ENCODE data around the gene ZNF692.
"Not testable (repeated sequence)": the region's sequence is repeated elsewhere in the genome, so short reads cannot be mapped to it uniquely, and the experiment has no call there.

ZNF692 gene, protein sequence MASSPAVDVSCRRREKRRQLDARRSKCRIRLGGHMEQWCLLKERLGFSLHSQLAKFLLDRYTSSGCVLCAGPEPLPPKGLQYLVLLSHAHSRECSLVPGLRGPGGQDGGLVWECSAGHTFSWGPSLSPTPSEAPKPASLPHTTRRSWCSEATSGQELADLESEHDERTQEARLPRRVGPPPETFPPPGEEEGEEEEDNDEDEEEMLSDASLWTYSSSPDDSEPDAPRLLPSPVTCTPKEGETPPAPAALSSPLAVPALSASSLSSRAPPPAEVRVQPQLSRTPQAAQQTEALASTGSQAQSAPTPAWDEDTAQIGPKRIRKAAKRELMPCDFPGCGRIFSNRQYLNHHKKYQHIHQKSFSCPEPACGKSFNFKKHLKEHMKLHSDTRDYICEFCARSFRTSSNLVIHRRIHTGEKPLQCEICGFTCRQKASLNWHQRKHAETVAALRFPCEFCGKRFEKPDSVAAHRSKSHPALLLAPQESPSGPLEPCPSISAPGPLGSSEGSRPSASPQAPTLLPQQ

DNA sequence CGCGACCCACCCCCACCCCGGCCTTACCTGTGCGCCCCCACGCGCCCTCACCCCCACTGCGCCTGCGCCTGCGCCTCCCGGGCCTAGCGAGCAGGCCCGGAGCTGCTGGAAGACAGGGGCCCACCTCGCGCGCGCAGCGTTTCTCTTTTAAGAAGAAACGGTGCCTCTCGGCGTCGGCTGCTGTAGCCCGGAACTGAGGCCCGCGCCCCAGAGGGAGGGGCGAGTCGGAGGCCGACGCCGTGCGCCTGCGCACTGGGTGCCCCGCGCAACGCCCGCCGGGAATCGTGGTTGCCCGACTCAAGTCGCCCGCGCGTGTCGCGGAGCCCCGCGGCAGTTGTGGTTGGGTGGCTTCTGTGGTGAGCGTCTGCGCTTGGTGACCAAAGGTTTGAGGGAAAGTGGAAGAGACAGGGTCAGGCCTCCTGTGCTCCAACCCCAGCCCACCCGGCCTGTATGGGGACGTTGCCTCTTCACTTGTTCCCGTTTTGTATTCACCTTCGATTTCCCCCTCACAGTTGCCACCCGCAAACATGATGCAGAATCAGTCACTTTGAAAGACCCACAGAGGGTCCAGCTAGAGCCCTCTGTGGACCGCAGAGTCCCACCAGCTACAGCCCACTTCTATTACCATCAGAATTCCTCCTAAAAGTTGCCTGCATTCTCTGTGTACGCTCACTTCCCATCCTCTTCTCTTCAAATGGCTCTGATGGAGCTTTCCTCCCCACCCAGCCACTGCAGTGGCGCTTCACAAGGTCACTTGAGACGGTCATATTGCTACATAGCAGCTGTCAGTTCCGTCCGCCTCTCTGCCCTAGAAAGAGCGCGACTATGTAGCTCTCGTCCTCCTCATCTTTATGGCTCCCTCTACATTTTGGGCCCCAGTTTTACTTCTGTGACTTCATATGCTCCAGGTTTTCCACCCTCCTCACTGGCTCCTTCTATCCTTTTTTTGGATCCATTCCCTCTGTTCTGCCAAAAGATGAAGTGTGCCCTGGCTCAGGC, at the start of gene ZNF692:
ZNF692 (minus strand) TSS at position 195 of the 999 bp plus-strand sequence. CDS start 776 bp downstream, outside the sequence.
- DNase-seq = peak; percentile 98

DNA sequence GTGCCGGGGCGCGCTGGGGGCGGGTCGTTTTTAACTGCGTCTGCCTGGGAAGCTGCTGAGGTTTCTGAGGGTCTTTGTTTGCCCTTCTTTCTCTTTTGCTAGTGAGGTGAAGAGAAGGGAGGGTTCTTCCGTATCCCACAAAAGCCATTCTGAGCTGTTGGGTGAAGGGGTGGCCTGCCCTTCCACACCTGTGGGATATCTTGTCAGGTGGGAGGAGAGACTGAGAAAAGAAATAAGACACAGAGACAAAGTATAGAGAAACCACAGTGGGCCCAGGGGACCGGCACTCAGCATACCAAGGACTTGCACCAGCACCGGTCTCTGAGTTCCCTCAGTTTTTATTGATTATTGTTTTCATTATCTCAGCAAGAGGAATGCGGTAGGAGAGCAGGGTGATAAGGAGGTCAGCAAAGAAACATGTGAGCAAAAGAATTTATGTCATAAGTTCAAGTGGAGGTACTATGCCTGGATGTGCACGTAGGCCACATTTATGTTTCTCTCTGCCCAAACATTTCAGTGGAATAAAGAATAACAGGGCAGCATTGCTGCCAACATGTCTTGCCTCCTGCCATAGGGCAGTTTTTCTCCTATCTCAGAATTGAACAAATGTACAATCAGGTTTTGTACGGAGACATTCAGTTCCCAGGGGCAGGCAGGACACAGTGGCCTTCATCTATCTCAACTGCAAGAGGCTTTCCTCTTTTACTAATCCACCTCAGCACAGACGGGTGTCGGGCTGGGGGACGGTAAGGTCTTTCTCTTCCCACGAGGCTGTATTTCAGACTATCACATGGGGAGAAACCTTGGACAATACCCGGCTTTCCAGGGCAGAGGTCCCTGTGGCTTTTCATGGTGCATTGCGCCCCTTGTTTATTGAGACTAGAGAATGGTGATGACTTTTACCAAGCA, 48.1 kb upstream of the ZNF692 start:
- peak; percentile 88 for DNase-seq

DNA sequence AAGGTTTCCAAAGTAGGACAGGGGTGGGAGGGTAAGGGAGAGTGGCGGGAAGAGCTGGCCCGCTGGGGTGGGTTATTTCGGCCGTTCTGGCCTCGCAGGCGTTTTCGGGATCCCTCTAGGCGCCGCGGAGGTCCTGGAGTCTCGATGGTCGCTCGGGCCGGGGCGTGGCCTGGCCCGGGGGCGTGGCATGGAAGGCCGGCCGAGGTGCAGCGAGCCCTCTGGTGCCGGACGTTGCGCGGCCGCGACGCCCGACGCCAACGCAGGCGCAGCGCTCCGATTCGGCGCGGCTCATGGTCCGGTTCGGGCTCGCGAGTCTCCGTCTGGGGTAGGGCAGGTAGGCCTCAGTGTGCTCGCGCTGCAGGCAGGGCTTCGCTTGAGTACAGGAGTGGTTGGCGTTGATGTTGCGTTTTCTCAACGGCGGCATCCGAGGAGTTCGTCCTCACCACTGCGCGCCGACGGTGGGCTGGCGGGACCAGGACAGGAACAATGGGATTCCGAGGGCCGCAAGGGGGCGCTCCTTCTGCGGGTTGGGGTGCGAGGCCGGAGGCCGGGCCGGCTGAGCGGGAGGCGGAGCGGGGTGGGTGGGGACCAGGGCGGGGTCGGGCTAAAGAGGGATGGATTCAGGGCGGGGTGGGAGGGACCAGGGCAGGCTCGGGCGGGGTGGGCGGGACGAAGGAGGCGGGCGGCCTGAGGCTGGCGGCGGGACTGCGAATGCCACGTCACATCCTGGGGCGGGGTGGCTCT, 47.3 kb upstream of the ZNF692 start, which contains the start of gene PGBD2:
PGBD2 (plus strand) TSS at position 227 of the 744 bp plus-strand sequence. CDS start 7,628 bp downstream, outside the sequence.
- DNase-seq = peak; percentile 99

DNA sequence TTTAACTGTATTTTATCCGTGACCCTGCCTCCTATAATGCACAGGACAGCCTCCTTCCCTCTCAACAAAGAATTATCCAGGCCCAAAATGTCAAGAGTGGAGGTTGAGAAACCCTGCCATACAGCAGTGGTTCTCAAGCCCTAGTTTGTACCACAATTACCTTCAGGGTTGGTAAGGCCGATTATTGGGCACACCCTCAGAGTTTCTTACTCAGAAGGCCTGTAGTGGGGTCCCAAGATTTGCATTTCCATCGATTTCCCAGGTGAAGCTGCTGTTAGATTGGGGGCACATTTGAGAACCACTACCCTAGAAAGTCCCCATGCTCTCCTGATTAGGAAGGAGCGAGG, 46.8 kb upstream of the ZNF692 start:
- no peak for DNase-seq

DNA sequence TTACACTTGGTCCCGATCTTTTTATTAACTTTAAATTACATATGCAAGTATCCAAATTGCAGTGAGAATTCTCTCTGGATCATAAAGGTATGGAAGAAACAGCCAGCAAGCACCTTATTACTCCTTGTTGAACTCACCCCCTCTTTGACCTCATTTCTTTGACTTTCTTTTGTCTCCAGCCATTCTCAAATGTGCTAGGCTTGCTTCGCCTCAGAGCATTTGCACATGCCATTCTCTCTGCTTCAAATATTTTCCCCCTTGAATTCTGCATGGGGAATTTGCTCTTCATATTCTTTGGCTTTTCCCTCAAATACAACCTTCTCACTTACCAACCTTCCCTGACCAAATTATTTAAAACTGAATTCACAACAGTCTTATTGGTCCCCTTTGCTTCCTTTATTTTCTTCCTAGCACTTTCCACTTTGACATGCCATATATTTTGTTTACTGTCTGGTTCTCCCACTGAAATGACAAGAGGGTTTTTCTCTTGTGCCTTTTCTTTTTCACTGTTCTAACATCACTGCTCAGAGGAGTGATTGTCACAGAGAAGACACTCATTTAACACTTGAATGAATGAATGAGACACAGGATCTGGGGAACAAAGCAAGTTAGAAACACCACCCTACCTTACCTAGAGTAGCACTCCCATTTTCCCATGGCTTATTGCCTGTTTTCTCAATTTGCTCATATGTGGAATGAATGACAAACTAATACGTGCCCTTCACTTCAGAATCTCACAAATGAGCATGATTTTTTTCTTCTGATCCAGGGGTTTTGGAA, 45.7 kb upstream of the ZNF692 start:
- no peak for DNase-seq

DNA sequence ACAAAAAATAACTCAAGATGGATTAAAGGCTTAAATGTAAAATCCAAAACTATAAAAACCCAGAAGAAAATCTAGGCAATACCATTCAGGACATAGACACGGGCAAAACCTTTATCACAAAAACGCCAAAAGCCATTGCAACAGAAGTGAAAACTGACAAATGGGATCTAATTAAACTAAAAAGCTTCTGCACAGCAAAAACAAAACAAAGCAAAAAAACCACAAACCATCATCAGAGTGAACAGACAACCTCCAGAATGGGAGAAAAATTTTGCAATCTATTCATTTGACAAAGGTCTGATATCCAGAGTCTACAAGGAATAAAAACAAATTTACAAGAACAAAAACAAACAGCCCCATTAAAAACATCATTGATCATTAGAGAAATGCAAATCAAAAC, 42.7 kb upstream of the ZNF692 start:
- DNase-seq = no peak

DNA sequence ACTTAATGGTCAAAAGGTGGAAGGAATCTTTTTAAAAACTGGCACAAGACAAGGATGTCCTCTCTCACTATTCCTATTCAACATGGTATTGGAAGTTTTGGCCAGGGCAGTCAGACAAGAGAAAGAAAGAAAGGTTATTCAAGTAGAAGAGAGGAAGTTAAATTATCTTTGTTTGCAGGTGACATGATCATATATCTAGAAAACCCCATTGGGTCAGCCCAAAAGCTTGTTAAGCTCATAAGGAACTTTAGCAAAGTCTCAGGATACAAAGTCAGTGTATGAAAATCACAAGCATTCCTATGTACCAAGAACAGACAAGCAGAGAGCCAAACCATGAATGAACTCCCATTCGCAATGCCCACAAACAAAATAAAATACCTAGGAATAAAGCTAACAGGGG, 41.8 kb upstream of the ZNF692 start:
- DNase-seq = no peak

DNA sequence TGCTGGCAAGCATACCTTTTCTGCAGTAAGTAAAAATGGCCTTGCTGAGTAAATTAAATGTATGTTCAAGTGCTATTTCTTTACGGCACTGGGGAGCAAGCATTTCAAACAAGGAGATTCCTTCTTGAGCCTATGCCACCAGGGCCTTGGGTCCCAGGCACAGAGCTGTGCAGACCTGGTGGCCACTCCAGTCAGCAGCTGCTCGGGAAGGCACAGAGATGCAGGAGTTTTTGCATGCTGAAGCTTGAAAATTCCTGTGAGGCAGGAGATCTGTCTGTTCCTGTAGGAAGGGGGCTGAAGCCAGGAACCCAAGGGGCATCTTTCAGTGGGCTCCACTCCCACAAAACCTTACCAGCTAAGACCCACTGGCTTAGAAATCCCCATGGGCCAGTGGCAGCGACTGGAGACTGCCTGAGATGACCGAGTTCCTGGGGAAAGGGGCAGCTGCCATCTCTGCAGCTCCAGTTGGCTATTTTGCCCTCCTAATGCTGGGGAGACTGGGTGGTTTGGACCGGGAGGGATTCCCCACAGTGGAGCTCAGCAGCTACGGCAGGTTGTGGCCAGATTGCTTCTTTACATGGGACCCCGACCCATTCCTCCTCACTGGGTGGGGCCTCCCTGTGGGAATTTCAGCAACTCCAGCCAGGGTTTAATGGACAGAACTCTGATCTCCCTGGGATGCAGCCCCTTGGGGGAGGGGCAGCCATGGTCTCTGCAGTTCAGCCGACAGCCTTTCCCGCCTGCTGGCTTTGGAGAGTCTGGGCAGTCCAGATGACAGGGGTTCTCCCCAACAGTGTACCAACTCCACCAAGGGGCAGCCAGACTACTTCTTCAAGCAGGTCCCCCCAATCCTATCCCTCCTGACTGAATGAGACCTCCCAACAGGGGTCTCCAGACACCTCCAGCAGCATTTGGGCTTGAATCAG, 38.8 kb upstream of the ZNF692 start:
- DNase-seq = no peak

DNA sequence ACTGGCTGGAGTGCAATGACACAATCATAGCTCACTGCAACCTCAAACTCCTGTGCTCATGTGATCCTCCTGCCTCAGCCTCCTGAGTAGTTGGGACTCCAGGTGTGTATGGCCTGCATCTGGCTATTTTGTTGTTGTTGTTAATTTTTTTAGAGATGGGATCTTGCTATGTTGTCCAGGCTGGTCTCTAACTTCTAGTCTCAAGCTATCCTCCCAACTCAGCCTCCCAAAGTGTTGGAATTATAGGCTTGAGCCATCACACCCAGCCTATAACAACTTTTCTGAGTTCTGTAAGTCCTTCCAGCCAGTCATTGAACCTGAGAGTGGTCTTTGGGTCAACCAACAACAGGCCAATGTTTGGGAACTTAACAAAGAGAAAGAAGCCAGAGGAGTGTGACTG, 36.0 kb upstream of the ZNF692 start:
- DNase-seq = no peak

DNA sequence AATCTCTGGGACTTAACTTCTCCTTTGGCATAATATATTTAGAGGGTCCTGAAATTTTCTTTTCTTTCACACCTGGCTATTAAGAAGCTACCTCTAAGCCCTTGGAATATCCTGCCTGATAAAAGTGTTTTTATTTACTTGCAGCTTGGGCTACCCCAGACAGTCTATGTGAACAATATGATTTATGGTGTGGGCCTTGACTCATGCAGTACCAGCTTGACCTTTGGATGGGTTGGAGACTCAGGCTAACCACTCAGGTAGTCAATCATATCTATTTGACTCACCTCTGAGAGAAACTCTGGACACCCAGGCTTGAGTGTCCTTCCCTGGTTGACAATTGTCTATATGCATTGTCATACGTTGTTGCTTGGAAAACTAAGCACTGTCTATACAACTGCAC, 33.7 kb upstream of the ZNF692 start:
- DNase-seq = no peak

DNA sequence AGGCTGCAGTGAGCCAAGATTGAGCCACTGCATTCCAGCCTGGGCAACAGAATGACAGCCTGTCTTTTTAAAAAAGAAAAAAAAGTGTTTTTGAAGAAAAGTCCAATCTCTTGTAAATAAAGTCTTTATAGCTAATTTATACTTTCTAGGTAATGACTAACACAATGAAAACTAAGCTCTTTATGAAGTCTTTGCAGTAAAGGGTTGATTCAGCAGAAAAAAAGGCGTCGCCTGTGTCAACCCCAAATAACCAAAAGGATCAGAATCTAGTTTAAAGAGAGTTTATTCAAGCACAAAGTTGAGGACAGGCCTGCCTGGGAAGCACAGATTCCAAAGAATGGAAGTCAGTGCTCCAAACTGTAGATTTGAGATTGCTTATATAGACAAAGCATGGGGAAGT, 32.9 kb upstream of the ZNF692 start:
- no peak for DNase-seq

DNA sequence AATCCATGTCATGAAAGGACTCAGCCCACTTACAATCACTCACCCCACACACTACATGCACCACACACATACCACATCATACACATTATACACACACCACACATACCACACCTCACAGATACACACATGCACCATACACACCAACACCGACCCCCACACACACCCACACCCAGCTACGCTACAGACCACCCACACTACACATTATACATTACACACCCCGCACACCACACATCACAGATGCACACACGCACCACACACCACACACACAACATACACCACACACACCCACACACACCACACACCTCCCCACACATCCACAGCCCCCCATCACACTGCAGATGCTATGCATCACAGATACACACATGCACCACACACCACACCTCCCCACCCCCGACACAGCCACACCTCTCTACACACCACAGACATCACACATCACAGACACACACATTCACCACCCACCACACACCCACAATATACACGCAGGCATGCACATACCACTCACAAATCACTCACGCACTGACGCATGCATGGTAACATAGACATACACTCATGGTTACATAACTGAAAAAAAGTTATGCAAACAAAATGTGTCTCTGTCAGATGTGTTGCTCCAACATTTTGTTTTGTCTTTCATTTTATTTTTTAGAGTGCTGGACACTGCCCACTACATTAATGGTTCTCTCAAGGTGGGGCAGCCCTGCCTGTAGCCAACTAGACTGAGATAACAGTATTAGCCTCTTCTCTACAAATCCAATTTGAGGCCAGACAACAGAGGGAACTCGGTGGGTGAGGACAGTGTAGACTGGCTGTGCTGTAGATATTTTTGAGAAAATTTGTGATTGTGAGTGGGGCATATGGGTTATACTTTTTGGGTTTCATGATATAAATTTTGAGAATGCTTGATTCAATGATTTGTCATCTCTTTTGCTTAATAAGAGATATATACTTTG, 31.9 kb upstream of the ZNF692 start:
- DNase-seq = no peak

DNA sequence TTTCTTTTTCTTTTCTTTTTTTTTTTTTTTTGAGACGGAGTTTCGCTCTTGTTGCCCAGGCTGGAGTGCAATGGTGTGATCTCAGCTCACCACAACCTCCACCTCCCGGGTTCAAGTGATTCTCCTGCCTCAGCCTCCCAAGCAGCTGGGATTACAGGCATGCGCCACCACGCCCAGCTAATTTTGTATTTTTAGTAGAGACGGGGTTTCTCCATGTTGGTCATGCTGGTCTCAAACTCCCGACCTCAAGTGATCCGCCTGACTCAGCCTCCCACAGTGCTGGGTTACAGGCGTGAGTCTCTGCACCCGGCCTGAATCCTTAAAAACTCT, 31.0 kb upstream of the ZNF692 start:
- not testable (repeated sequence) for DNase-seq

DNA sequence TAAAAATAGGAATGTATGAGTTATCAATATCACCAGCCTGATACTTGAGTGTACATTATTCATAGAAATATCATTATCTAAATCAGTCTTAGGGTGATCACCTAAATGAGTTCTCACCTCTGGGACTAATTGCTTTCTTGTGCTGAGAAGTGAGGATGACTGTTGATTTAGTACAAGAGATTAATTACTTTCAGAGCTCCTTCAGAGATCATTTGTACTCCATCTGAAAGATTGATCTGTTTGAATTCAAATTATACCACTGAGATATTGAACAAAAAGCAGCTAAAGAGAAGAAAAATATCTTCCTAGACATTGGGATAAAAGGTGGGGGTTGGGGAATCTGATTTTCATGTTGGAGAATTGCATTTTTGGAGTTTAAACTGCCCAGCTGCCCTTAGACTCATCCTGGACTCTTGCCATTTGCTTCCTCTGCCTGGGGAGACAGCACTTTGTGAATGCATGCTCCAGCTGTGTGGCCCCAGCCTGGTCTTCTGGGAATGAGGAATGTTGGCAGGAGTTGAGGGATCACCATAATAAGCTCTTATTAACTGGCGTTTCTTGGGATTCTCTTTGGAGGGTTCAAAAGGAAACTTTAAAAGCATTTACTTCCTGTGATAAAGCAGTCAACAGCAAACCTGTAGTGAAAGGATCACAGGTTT, 27.5 kb upstream of the ZNF692 start:
- DNase-seq = no peak

DNA sequence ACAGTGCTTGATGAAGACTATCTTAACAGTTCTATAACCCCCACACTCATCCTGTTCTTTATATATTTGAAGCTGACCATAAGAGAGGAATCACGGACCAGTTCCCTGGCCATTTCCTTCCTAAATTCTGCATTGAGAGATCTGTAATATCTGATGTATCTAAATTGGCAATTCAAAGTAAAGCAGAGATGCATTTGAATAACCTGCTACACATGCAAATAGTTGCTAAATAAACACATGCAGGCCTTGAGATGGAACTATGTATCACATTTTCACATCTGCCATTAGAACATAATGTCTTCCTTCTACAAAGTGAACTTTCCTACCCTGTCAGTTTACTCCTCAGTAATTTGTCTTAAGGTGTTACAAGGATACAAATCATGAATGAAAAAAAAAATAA, 26.8 kb upstream of the ZNF692 start:
- no peak for DNase-seq

DNA sequence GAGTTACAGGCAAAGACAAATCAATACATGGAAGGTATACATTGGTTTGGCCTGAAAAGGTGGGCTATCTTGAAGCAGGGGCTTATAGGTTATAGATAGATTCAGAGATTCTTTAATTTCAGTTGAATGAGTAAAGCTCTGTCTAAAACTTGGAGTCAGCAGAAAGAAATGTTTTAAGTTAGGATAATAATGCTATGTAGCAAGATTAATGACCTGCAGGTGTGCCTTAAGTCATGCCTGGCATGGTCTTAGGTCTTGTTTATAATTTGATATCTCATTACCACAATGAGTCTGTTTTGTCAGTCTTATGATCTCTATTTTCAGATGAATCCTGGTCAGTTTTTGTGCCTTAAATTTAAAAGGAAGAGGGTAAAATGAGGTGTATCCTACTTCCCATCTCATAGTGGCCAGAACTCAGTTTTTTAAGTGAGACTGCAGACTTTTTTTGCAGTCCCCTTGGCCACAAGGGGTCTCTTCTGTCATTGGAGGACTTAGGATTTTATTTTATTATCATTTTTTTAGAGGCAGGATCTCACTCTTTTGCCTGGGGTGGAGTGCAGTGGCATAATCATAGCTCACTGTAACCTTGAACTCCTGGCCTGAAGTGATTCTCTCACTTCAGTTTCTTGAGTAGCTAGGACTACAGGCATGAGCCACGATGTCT, 25.9 kb upstream of the ZNF692 start:
- no peak for DNase-seq

DNA sequence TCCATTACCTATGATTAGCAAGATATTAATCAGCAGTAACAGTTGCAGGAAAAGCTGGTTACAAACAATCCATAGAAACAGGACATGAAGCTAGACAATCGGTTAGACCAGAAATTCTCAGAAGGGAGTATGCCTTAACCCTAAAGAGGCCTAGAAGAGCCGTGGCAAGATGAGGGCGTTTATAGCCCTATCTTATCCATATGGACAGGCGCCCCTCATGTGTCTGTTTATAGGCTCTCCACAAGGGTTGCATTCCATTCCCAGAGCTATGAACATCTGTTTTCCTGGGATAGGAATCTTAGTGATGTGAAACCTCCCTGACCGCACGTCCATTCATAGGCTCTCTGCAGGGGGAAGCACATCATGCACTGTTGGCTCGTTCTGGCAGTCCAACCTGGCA, 23.5 kb upstream of the ZNF692 start:
- not testable (repeated sequence) for DNase-seq

Measured in retina (tissue), 1 donor.